ENCODE results near the gene CITED2. TPM values are rescaled to one million over a fixed set of nuclear protein-coding genes. Genes with fewer than 3 reads are reported as not detected.

The CITED2 gene
- polyA plus RNA-seq, 12 donors, result 70.4 to 168 (median 92.2) TPM; not detected in 1

DNA sequence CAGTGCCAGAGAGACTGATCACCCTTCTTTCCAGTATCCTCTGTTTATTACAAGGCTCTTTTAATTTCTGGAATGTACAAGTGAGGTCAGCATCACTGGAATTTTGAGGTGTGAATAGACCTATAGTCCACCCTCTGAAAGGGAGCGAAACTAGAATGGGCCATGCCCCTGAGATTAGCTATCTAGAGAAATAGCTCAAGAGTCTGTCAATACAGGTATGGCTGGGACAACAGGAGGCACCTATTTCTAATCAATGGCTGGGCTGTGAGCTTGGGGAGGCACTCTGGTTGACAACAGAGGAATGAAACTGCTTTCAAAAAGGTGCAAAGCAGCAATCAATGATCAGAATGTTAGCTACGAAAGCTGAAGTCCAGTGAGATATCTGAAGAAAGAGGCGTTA, 17.3 kb upstream of the CITED2 start:
- no peak for DNase-seq

DNA sequence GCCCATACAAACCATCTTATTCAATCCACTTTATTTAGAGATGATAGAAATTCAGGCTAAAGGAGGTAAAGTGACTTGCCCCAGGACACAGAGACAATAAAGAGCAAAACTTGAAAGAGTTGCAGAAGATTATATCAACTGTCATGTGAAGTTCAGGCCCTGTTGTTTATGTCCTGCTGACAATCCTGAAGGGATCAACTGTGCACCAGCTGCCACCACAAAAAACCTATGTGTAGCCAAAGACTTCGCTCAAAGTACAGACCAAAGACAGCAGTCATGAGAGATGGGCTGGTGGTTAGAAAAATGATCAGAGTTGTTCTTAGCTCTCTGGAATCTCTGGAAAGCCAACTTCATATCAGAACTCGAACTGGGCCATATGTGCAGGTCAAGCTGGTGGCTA, 16.0 kb upstream of the CITED2 start:
- DNase-seq, result no peak

DNA sequence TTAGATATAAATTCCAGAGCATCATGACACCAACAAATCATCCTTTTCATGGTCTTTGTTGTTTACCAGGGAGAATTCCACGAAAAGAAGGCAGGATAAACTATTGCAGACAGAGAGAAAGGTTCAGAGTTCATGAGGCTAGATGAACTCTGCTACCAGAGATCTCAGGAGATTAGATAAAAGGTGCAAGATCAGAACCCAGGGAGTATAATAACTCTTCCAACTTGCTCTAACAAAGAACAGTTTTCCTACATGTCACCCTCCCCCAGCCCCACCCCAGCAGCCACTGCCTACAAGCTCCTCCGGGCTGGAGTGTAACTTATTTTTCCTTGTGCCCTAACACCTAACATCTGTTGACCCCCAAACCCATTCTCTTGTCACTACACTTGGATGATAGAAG, 13.9 kb upstream of the CITED2 start:
- no peak for DNase-seq

DNA sequence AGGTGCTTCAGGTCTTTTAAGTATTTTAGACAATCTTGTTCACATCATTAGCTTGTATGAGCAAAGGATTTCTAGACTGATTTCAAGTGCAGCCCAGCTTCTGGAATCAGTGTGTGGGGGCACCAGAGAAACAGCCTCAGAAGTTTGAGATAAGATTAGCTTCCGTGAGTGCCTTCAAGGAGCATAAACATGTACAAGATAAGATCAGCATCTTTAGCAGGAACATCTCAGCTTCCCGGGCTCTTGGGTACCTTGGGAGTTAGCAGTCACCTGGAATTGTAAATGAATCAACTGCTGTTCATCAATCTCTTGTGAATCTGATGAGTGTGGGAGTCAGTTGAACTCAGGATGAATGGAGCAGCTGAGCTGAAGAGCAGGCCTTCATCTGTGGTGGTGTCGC, 12.0 kb upstream of the CITED2 start:
- no peak for DNase-seq

DNA sequence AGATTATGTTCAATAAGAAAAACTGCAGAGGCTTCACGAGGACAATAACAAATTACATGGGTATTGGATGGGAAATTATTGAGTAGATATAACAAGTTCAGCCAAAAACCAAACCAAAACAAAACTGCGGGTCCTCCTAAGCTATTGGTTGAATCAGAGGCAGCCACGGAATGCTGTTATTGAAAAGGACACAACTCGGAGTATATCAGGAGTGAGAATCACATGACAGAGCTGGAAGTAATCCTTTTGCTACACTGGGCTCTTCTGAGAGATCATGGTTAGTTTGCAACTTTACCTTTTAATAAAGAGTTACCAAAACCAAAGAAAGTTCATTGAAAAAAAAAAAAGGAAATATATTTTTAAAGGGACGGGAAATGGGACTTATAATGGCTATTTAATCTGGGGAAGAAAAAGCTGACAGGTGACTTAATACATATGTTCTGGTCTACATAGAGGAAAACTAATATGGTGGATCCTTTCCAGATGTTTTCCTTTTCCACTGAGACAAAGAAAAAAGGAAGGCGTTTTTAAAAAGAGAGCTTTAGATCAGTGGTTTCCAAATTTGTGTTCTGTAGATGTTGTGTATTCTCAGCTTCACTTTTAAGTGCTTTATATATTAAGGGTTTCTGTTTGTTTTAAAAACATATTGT, 6.9 kb upstream of the CITED2 start:
- no peak for DNase-seq

DNA sequence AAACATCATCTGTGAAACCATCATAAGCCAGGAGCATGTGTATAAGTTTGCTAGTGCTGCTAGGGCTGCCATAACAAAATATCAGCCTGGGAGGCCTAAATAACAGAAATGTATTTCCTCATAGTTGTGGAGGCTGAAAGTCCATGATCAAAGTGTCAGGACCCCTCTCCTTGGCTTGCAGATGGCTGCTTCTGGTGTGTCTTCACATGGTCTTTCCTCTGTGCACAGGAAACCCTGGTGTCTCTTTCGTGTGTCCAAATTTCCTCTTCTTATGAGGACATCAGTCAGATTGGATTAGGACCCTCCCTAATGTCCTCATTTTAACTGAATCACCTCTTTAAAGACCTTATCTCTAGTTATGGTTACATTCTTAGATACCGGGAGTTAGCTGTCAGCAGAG, 6.2 kb upstream of the CITED2 start:
- no peak for DNase-seq

DNA sequence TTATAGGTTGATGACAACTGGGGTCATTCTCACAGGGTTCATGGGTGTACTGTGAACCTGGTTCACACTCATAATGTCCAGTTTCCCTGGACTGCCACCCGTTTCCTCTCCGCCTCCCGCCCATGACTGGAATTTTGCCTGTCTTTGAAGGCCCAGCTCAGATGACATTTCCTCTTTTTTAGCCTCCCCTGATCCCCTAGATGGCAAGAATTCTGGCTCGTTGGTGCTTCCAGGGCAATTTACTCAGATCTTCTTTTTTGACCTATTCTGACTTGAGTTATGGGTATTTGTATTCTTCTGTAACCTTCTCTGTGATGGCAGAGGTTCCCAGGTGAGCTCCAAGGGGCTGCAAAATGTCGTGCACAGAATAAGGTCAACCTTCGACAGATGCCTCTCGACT, 5.7 kb upstream of the CITED2 start:
- no peak for DNase-seq

DNA sequence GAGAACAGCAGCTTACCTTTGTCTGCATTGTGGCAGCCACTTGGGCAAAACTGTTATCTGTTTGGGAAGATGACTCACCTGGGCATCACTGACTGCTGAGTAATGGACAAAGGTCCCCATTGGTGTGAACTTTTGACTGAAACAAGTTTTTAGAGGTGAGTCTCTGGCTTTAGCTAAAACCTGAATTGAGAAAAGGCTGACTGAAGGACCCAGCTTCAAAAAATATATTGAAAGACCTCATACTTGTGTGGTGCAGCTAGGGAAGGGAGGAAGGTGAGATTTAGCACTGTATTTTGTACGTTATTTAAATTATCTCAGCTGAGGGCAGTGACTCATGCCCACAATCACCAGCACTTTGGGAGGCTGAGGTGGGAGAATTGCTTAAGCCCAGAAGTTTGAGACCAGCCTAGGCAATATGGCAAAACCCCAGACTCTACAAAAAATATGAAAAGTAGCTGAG, 4.5 kb upstream of the CITED2 start:
- DNase-seq, result no peak

DNA sequence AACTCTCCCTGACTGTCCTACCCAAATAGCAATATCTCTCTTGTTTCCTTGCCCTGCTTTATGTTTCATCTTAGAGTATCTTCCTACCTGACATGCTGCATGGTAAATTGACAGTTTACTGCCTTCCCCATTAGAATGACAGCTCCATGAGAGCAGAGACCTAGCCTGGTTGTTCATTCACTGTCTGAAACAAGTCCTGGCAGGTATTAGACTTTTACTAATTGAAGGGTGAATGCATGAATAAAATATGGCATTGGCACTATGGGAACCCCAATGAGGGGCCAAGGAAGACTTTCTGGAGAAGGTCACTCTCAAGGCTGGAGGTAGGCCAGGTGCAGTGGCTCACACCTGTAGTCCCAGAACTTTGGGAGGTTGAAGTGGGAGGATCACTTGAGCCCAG, 3.8 kb upstream of the CITED2 start:
- DNase-seq, result no peak

DNA sequence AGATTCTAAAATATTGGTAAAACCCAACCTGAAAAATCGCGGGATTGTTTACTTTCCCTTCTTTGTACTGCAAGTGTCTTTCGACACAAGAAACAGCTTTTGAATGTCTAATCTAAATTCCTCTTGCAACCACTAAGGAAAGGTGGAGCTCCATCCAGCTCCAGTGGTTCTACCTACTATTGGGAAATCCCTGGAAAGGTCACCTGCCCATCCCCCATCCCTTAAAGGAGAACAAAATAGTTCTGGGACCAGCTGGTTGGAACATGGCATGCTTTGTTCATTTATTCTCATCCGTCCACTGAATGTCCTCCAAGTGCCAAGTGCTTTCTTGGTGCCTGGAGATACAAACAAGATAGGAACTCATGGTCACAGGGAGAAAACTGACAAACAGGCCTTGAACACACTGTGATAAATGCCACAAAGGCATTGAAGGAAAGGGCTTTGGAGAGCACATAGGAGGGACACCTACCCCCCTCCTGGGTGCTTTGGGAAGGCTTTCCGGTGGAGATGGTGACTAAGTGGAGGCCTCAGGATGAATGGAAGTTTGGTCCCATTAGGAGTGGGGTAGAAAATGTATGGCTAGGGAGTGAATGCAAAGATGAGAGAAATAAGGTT, 2.3 kb upstream of the CITED2 start:
- DNase-seq, result no peak

DNA sequence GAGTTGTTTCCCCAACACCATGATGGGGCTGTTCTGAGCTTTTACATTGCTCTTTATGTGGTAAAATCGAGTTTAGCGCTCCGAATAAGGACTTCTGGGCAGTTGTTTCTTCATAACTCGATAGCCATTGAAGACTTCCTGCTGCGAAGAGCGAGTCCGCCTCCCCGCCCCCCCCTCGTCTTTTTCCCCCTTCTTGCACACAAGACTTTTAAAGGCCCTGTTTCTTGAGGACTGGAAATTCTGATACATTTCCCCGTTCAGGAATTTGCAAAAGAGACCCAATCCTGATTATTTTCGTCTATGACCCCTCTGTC, 1.5 kb upstream of the CITED2 start:
- peak; percentile 80 for DNase-seq

DNA sequence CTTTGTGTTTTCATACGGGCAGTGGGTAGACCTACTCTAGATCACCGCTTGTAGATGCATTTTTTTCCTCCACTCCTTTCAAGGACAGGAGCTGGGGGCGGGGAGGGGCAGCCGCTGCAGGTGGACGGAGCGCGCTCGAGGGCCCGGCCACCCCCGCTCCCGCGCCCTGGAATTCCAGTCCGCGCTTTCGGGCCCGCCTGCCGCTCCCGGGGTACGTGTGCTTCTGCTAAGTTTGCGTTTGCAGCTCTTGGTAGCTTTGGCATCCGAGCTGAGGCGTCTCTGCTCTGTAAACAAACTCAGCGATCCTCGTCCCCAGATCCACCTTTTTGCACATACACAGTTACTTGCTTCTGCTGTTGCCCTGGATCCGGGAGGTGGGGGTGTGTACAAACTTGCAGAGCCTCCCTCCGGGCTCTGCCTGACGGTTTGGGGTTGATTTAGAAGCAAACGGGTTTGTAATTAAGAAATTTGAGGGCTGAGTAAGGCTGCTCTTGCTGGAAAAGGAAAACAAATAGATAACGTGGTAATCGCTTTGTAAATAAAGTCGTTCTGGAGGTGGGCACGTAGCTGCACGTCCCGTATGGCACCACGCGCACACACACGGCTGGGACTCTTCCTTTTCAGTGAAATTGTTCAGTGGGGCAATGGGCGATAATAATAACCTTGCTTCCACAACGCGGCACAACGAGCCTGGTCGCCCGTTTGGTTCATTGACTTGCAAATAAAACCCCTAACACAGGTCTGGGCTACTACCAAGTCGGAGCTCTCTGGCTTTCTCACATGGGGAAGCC, 973 bp upstream of the CITED2 start:
- peak; percentile 94 for DNase-seq

DNA sequence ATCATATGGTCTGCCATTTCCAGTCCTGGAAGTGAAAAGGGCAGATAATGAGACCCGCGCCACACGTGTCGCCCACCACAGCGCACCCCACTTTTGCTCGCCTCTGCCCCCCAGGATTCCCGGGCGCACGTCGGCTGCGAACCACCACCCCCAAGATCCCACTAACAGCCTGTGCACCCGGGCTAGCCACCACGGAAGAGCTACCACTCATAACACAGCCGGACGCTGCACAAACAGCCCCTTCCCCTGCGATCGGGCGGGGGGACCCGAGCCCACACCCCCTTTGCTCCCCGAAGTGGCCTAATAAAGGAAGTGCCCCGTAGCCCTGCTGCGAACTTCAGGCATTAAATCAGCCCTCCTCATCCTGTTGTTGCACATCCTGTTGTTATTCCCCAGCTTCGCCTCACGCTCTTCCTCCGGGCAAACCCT, 506 bp downstream of the CITED2 start:
- DNase-seq, result no peak

DNA sequence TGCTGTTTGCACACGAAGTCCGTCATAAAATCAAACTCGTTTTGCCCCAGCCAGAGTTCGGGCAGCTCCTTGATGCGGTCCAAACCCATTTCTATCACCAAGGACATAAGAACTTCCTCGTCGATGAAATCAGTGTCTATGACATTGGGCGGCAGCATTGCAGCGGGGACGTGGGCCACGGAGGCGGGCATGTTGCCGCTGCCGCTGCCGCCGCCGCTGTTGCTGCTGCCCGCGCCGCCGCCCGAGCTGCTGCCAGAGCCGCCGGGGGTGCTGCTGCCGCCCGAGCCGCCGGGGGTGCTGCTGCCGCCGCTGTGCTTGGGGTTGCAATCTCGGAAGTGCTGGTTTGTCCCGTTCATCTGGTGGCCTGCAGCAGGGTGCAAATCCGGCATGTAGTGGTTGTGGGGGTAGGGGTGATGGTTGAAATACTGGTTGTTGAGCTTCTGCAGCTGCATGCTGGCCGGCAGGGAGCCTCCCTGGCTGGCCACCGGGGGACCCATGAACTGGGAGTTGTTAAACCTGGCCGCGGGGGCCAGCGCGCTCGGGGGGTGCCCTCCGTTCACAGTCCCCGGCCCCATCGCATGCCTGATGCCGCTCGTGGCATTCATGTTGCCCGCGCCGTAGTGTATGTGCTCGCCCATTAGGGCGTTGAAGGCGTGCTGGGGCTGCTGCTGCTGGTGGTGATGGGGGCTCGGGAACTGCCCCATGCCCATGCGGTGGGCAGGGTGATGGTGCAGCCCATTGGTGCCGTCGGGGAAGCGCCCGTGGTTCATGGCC, 1.1 kb downstream of the CITED2 start:
- peak; percentile 55 for DNase-seq

DNA sequence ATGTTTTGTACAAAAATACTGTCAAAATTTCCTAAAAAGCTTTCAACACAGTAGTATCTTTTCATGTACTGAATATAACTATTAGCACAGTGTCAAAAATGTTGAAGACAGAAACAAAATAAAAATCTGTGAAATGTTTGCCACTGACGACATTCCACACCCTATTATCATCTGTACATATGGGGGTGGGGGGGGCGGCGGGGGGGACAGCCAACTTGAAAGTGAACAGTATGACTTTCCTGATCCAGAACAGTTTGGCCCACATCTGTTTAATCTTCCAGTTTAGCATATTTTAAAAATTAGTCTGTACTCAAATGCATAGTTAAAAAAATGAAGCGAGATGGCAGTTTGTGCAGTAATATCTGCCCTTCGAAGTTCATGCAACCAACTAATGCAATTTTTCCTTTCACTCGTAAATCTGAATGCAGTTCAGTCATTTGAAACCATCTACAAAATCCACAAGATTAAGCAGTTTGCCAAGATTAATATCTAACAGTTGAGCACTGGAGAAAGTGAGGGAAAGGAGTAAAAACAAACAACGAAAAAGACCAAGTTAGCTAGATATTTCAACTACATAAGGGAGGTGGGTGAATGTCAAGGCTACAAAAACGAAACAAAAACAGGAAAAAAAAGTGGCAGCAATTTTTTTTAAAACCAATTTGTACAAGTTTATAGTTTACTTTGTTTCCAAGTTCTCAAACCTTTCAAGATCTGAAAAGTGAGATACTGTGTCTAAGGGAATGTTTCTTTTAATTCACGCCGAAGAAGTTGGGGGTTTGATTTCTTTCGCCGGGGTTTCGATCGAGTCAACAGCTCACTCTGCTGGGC, 1.9 kb downstream of the CITED2 start:
- peak; percentile 36 for DNase-seq

DNA sequence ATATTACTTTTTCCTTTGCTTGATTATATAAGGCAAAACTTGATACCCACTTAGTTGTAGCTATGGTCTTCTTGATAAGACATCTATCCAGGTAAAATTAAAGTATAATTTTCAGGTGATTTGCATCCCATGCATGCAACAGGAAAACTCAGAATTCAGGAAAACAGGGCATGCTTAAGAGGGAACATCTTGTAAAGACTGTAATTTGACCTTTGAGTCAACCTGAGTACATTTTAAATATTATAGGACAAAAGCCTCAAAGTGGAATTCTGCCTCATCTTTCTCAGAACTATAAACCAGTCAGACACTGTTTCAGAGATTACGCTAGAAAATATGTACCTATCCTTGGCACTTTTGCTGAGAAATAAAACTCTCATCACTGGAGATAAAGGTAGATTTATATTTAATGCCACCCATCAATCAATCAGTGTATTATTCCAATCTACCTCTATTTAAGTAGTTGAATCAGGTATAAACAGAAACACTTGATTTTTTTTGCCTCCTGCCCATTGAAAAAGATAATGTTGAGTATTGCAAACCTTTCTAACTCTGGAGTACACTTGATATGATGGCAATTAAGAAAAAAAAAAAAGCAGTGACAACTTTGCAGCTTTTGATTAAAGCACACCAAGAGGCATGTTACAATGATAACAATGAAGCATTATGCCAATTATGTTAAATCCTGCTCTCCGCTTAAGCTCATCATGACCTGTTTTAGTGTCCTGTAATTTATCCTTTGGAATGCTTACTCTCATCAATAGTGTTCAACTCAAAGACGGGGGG, 2.8 kb downstream of the CITED2 start:
- no peak for DNase-seq

DNA sequence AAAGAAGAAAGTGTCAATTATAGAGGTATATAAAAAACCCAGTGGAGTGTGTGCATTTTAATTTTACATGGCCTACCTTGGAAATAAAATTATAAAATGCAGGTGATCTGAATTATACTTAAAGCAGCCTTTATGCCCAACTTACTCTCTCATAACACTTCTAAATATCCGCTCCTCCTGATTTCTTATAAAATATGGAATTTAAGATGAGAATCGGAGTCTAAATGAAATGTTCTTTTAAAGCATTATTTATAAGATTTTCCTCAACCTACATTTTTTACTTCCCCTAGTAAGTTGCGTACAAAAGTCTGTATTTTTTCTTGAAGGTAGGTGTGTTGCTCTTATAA, 3.5 kb downstream of the CITED2 start:
- DNase-seq, result no peak

DNA sequence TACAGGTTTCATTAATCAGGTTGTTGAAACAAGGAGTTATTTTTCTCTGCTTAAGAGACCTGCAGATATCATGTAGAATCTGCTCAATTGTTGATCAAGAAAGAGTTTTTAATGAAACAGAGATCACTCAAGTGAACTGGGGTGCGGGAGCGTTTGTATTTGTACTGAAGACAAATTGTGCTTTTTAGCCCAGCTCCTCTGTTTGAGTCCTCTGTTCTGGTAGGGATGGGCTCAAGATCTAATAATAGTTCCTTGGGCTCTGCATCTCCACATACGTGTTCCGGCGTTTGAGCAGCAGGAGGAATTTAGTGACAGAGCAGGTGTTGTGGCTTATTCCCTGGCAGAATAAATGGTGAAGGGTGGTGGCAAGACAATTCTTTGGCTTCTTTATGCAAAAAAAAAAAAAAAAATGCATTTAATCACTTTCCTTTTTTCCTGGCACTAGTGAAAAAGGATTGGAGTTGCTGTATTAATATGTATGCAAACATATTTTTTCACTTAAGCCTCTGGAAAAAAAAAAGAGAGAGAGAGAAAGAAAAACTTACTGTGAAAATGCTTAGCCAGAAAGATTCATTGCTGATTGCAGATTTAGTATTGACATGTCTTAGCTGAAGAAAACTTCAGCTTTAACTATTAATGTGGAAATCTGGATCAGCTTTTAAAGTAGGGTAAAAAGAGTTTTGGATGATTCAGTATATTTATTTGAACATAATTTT, 4.0 kb downstream of the CITED2 start:
- peak; percentile 74 for DNase-seq

DNA sequence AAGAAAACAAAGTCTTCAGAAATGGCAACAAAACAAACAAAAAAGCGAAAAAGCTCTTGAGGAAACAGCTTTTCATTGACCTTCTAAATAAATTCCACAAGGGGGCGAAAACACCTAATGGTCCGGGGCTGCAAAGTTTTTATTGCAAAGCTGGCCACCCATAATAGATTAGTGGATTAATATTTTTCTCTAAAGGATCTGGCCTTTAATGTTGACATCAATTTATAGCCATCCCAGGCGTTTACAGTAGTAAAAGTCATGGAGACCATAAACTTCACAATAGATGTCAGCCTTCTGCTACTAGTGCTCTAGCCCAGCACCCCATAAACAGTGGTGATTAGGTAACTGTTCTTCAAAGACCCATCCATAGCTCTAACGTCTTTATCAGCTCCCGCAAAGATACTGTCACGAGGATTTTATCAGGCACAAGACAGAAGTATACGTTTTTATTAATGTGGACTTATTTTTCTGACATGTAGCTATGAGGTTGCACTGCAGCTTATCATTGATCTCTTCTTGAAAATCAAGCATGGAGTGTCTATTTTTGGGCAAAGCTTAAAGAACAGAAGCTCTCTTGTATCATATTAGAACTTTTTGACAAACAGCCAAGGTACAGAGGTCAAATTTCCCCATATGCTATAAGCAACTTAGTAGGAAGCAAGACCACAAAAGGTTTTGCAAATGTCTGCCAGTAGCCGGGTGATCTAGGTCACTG, 4.7 kb downstream of the CITED2 start:
- DNase-seq, result peak; percentile 60
